ENCODE results near the gene FAM171A2. TPM values are rescaled to one million over a fixed set of nuclear protein-coding genes. Genes with fewer than 3 reads are reported as not detected.
"Not testable (repeated sequence)": the region's sequence is repeated elsewhere in the genome, so short reads cannot be mapped to it uniquely, and the experiment has no call there.

The FAM171A2 gene
- total and polyA plus RNA-seq, 2 of the 8 experiments (the other 6 are each of a cell fraction or from before 2014, with no cell fraction given): 21.9 to 24.1 TPM

- H3K23ac ChIP-seq (ENCODE audit: insufficient read length); H2BK12ac ChIP-seq (ENCODE audit: low read depth, low read length); H3K4ac ChIP-seq (replicated peaks; ENCODE audit: insufficient read length, low read depth, low read length); FAIRE-seq; H3K23me2 ChIP-seq (ENCODE audit: low read depth, low read length); H3K4me2 ChIP-seq (ENCODE audit: insufficient read depth in 1 of 2, low read depth in 2 of 2, low read length in 2 of 2); H2BK20ac ChIP-seq (ENCODE audit: low read length); POLR2A ChIA-PET (ENCODE audit: partially characterized antibody); H3K14ac ChIP-seq (ENCODE audit: insufficient read length); H3K27me3 ChIP-seq (replicated peaks in 1 of 4; ENCODE audit: control insufficient read depth in 3 of 4, extremely low read depth in 1 of 4, insufficient read depth in 3 of 4, low read length in 3 of 4); H2AFZ ChIP-seq (ENCODE audit: low read length); H4K8ac ChIP-seq (ENCODE audit: extremely low read depth, insufficient read depth, low read length); H3K4me3 ChIP-seq (ENCODE audit: extremely low read depth in 1 of 4, insufficient read depth in 2 of 4, low read depth in 3 of 4, low read length in 4 of 4); H3K27ac ChIP-seq (ENCODE audit: low read depth, low read length); H3K4me1 ChIP-seq (replicated peaks in 1 of 4; ENCODE audit: control insufficient read depth in 3 of 4, insufficient read depth in 4 of 4, low read length in 3 of 4); H3K9ac ChIP-seq (replicated peaks in 1 of 4; ENCODE audit: extremely low read depth in 1 of 4, low read depth in 3 of 4, low read length in 3 of 4); H4K91ac ChIP-seq (replicated peaks; ENCODE audit: insufficient read length, low read length); H2AK5ac ChIP-seq (ENCODE audit: low read depth, low read length); H3K79me2 ChIP-seq (ENCODE audit: control insufficient read depth in 1 of 2, insufficient read depth in 2 of 2, low read length in 2 of 2); H2BK5ac ChIP-seq (ENCODE audit: low read depth, low read length); H3K9me3 ChIP-seq (ENCODE audit: insufficient read depth in 2 of 2, low read depth in 1 of 2, low read length in 1 of 2); H3K36me3 ChIP-seq (ENCODE audit: control insufficient read depth in 2 of 4, insufficient read depth in 4 of 4, low read length in 3 of 4); DNase-seq (ENCODE audit: low read depth in 1 of 2, low spot score in 2 of 2); H3K56ac ChIP-seq (replicated peaks; ENCODE audit: insufficient read length, low read depth, low read length); H3K79me1 ChIP-seq (ENCODE audit: low read depth, low read length); H4K5ac ChIP-seq (ENCODE audit: insufficient read length, low read depth, low read length); H2BK120ac ChIP-seq (replicated peaks; ENCODE audit: low read depth, low read length); H3K18ac ChIP-seq (ENCODE audit: extremely low read depth, low read length); H2BK15ac ChIP-seq (ENCODE audit: low read length): not testable (repeated sequence)
- CTCF ChIA-PET (ENCODE audit: partially characterized antibody): interaction anchor here (0.6 to 1.6 kb wide), 8 partner anchors 15 to 276 kb away, joined by 3 to 8 read pairs (median 4); no protein-coding TSS in a partner anchor
- peaks cover 4 to 18% of the 10 kb centered on the region in 2 experiments for H4K20me1 ChIP-seq (replicated peaks in 1 of 2; ENCODE audit: control insufficient read depth in 1 of 2, insufficient read depth in 2 of 2, low read length in 2 of 2)
- WGBS, 2 experiments (ENCODE audit: extremely low coverage in 1 of 2, insufficient coverage in 1 of 2, insufficient read length in 1 of 2, insufficient replicate concordance in 2 of 2, low coverage in 1 of 2, low lambda C conversion rate in 2 of 2, missing lambda C conversion rate in 1 of 2): 88% methylated on average over 14 of the region's 18 CpGs; no CpG with 5 or more reads in 1 of the 2 experiments
These were observed 16.2 kb downstream of the FAM171A2 start for GRCh38 chr17:44347206-44348055.

All from H1 (cell line).